GM19328 (cell line): ENCODE data around the gene MRPL27.
"Not testable (repeated sequence)": the region's sequence is repeated elsewhere in the genome, so short reads cannot be mapped to it uniquely, and the experiment has no call there.

Experiments used
- ATAC-seq: cut with Tn5 transposase; IDR thresholded peaks from one replicate; pipeline ENCODE4 v1.9.1; 2021; ENCODE audit warnings: mild to moderate bottlenecking, moderate library complexity; ENCODE audit not compliant: unreplicated experiment

MRPL27 gene

DNA sequence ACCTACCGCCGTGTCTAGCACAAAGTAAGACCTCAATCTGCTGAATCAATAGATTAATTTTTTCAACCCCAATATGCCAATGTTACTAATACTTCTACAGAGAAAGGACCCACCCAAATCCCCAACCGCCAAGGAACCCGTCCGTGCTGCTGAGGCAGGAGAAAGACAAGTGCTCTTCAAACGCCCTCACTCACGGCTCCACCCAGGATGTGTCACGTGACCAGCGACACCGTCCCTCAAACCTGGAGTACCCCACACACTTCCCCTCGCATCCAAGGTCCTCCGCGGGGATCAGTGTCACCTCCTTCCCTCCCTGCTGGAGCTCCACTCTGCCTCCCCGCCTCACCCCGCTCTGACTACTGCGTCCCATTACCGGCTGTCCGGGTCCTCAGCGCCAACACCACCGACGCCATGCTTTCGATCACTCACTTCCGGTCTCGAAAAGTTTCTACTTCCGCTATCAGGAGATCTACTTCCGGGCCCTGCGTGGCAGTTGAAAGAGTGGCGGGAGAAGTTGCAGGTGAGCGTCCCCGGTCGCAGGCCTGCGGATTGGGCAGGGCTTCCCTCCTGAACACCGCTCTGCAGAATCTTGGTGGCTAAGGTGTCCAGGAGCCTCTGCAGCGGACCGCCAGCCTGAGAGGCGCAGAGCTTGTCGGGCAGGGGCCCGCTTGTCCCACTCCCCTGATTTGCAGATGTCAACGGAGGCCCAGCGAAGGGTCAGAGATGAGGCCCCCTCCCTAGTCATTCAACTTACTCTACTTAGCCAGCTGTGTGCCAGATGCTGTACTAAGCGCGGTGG, at the start of gene MRPL27, which contains the start of gene EME1:
Gene MRPL27, minus strand, starts transcription at position 427 of the 799 bp plus-strand sequence. Its CDS starts 14 bp downstream, at position 413.
Gene EME1, plus strand, starts transcription at position 472 of the 799 bp plus-strand sequence. CDS start 1,980 bp downstream, outside the sequence.
- peak; percentile 84 for ATAC-seq

GRCh38 chr17:50422738-50423137, 49.8 kb upstream of the MRPL27 start:
- ATAC-seq: no peak

- ATAC-seq: no peak
Measured at GRCh38 chr17:50421308-50422051, 48.5 kb upstream of the MRPL27 start.

DNA sequence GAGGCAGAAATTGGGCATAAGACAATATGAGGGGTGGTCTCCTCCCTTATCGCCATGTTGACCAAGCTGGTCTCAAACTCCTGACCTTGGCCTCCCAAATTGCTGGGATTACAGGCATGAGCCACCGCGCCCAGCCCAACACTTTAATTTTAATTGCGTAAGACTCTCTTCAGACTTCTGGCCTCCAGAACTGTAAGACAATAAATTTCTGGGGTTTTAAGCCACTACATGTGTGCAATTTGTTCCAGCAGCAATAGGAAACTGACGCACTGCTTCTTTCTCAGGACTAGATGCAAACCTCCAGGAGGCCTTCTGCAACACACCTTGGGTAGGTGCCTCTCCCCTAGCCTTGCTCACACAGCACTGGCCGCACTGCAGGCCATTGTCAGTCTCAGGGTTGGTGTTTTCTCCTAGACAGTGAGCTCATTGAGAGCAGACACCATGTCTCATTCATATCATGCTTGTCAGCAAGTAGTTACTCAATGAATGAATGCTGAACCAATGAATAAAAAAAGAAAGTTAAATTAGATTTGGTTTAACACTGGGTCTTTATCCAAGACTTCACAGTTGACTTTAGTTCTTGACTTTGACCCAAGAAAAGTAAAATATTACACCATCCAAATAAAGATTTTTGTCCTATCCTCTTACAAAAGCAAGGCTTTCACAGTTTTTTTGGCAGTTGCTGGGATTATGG, 47.6 kb upstream of the MRPL27 start:
- ATAC-seq: no peak

- ATAC-seq: not testable (repeated sequence)
Measured at GRCh38 chr17:50419577-50419976, 46.6 kb upstream of the MRPL27 start.

GRCh38 chr17:50414808-50415207, 41.8 kb upstream of the MRPL27 start:
- no peak for ATAC-seq

- no peak for ATAC-seq
Measured at GRCh38 chr17:50412188-50412732, 39.3 kb upstream of the MRPL27 start.

GRCh38 chr17:50407921-50408320, 34.9 kb upstream of the MRPL27 start:
- no peak for ATAC-seq

GRCh38 chr17:50406578-50406977, 33.6 kb upstream of the MRPL27 start:
- ATAC-seq: no peak

- not testable (repeated sequence) for ATAC-seq
Measured at GRCh38 chr17:50405351-50405750, 32.4 kb upstream of the MRPL27 start.

- ATAC-seq: not testable (repeated sequence)
Measured at GRCh38 chr17:50399591-50399990, 26.6 kb upstream of the MRPL27 start.

- not testable (repeated sequence) for ATAC-seq
Measured at GRCh38 chr17:50398672-50399071, 25.7 kb upstream of the MRPL27 start.

- ATAC-seq: no peak
Measured at GRCh38 chr17:50397919-50398285, 24.9 kb upstream of the MRPL27 start.

DNA sequence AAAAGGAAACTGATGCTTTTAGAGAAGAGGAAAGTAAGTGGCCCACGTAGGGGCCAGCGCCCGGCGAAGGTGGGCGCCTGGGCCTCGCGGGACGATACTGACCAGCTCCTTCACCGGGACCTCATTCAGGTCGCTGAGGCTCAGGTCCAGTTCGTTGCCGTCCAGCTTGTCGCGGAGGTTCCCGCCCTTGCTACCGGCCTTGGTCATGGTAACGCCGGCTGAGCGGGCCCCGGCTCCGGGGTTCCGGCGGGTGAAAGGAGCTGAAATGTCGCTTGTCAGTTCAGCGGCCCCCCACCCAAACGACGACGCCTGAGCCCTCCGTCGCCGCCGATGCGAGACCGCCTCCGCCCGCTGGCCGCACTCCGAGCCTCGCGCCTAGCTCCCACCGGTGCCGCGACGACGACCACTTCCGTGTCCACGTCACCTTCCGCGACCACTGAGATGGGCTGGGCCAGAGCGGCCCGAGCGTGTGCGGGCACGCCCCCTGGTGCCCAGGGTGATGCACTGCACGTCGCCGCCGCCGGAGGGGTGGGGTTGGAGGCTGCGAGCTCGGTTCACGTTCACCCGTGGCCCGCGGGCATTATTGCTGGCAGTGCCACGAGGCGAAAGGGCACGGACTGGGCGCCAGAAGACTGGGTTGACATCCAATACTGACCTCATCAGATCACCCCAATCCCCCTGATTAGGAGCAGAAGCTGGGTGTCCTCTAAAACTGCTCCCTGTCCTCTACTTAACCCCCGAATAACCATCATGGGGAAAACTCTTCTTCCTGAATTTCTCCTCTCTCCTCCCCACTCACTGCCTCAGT, 24.3 kb upstream of the MRPL27 start, which contains the start of gene LRRC59:
Gene LRRC59, minus strand, starts transcription at position 413 of the 808 bp plus-strand sequence. Its CDS starts 206 bp downstream, at position 207.
- ATAC-seq: peak; percentile 91

GRCh38 chr17:50396261-50397110, 23.5 kb upstream of the MRPL27 start:
- ATAC-seq: peak; percentile 8

DNA sequence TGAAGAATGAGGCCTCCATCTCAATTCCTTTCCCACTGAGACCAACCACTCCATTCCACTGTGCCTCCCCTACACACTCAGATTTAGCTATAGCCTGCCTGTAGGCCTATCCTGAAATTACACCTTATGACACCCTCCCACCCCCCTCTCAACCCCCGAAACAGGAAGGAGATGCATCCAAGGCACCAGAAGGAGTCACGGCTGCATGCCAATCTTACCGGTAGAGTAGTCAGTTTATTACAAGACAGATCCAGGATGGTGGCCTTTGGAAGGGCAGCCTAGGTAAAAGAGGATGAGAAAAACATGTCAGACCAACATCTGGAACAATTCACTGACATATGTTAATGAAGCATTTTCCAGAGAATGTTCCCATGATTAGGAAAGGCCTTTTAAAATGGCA, 21.7 kb upstream of the MRPL27 start:
- no peak for ATAC-seq

- ATAC-seq: no peak
Measured at GRCh38 chr17:50393700-50394099, 20.7 kb upstream of the MRPL27 start.

- ATAC-seq: no peak
Measured at GRCh38 chr17:50392621-50393020, 19.6 kb upstream of the MRPL27 start.

- ATAC-seq: no peak
Measured at GRCh38 chr17:50389534-50389933, 16.6 kb upstream of the MRPL27 start.
